Type B pancreatic cell (in vitro differentiated cells): ENCODE results near the gene KLHL3. TPM values are rescaled to one million over a fixed set of nuclear protein-coding genes. Genes with fewer than 3 reads are reported as not detected.
"Not testable (repeated sequence)": the region's sequence is repeated elsewhere in the genome, so short reads cannot be mapped to it uniquely, and the experiment has no call there.

ENCODE experiments used
- DNase-seq: peaks from one replicate; pipeline ENCODE4 v3.0.0; 2021; ENCODE audit warnings: mixed read lengths; ENCODE audit not compliant: unreplicated experiment; ENCODE audit errors: extremely low spot score
- H3K27ac Mint-ChIP-seq: 2 replicates; pipeline ENCODE4 v1.8.0; 2021; ENCODE audit warnings: mild to moderate bottlenecking, mixed read lengths
- H3K27me3 Mint-ChIP-seq: 2 replicates; pipeline ENCODE4 v1.8.0; 2021; ENCODE audit warnings: mixed read lengths
- H3K36me3 Mint-ChIP-seq: 2 replicates; pipeline ENCODE4 v1.8.0; 2021; ENCODE audit warnings: mixed read lengths
- H3K4me1 Mint-ChIP-seq: one replicate; pipeline ENCODE4 v1.8.0; 2021; ENCODE audit warnings: mixed read lengths; ENCODE audit not compliant: unreplicated experiment
- H3K4me3 Mint-ChIP-seq: 2 replicates; pipeline ENCODE4 v1.8.0; 2021; ENCODE audit warnings: mild to moderate bottlenecking, mixed read lengths
- H3K9me3 Mint-ChIP-seq: 2 replicates; pipeline ENCODE4 v1.8.0; 2021; ENCODE audit warnings: mixed read lengths
- total RNA-seq: library from RNA; stranded (reverse); gene quantifications from 2 replicates; pipeline ENCODE4 v1.2.1, GENCODE V29; 2021; ENCODE audit warnings: low replicate concordance
- TF ChIP-seq, protein P1 (sequence below): fragments of 200-600 bp; sonication (generic); conservative IDR thresholded peaks from 2 replicates; pipeline ENCODE4 v1.5.0; 2021; ENCODE audit warnings: antibody characterized with exemption, mild to moderate bottlenecking

KLHL3 gene
- total RNA-seq, 1 donor from 2014 or later: 9.7 TPM

- H3K9me3 Mint-ChIP-seq: peaks cover 11% of the 10 kb centered on the region
- H3K27ac Mint-ChIP-seq: no peak overlapping the region
- TF ChIP-seq, protein P1, sequence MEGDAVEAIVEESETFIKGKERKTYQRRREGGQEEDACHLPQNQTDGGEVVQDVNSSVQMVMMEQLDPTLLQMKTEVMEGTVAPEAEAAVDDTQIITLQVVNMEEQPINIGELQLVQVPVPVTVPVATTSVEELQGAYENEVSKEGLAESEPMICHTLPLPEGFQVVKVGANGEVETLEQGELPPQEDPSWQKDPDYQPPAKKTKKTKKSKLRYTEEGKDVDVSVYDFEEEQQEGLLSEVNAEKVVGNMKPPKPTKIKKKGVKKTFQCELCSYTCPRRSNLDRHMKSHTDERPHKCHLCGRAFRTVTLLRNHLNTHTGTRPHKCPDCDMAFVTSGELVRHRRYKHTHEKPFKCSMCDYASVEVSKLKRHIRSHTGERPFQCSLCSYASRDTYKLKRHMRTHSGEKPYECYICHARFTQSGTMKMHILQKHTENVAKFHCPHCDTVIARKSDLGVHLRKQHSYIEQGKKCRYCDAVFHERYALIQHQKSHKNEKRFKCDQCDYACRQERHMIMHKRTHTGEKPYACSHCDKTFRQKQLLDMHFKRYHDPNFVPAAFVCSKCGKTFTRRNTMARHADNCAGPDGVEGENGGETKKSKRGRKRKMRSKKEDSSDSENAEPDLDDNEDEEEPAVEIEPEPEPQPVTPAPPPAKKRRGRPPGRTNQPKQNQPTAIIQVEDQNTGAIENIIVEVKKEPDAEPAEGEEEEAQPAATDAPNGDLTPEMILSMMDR: no peak
- H3K36me3 Mint-ChIP-seq: peaks cover 6% of the 10 kb centered on the region
- H3K4me1 Mint-ChIP-seq: peaks cover 10% of the 10 kb centered on the region
- H3K27me3 Mint-ChIP-seq: no peaks in the 10 kb centered on the region
- no peak overlapping the region for H3K4me3 Mint-ChIP-seq
- no peak for DNase-seq
Measured at GRCh38 chr5:137647401-137647800, 88.5 kb downstream of the KLHL3 start.

DNA sequence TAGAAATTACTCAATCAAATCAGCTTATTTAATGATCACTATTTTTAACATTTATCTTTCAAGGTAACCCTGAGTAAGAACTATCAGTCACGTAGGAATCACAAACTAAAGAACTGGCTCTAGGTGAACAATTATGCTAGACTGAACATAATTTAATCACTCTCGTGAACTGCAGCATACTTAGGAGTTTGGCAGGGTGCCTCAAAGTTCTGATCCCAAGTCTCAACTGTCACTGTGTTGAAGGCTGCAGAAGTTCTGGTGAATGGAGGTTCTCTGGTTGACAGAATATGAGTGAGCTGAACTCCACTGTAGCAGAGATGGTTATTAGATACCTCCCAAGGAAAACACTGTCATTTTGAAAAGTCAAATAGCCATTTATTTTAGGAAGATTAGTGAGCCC lies 89.1 kb downstream of the KLHL3 start:
- H3K9me3 Mint-ChIP-seq: peaks cover 11% of the 10 kb centered on the region
- peaks cover 6% of the 10 kb centered on the region for H3K36me3 Mint-ChIP-seq
- H3K4me1 Mint-ChIP-seq: peaks cover 10% of the 10 kb centered on the region
- no peak overlapping the region for H3K4me3 Mint-ChIP-seq
- no peaks in the 10 kb centered on the region for H3K27me3 Mint-ChIP-seq
- H3K27ac Mint-ChIP-seq: no peak overlapping the region
- TF ChIP-seq, protein P1: no peak
- DNase-seq: no peak

- peaks cover 11% of the 10 kb centered on the region for H3K9me3 Mint-ChIP-seq
- H3K36me3 Mint-ChIP-seq, H3K27me3 Mint-ChIP-seq, H3K4me1 Mint-ChIP-seq, H3K27ac Mint-ChIP-seq, DNase-seq, H3K4me3 Mint-ChIP-seq: not testable (repeated sequence)
Measured at GRCh38 chr5:137643081-137643480, 92.8 kb downstream of the KLHL3 start.

GRCh38 chr5:137642091-137642490 lies 93.8 kb downstream of the KLHL3 start:
- TF ChIP-seq, protein P1: no peak
- Mint-ChIP-seq H3K36me3 (peaks cover 6% of the 10 kb centered on the region), H3K27me3 (no peaks in the 10 kb centered on the region), H3K9me3 (peaks cover 11% of the 10 kb centered on the region), H3K4me1 (no peaks in the 10 kb centered on the region), H3K27ac (no peak overlapping the region), H3K4me3 (no peak overlapping the region)
- DNase-seq: no peak

DNA sequence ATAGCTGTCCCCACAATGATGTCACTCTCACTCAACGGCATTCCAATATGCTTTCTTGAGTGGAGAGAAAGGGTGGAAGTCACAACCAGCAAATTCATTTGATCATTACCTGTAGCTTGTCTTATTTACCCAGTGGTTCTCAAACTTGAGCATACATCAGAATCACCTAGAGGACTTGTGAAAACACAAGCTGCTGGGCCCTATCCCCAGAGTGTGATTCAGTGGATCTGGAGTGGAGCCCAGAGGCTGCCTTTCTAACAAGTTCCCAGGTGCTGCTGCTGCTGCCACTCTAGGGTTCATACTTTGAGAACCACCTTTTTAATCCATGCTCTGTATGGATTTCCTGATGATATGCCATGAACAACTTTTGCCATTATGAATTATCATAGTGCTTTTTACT lies 94.7 kb downstream of the KLHL3 start:
- peaks cover 3% of the 10 kb centered on the region for H3K36me3 Mint-ChIP-seq
- no peak overlapping the region for H3K27ac Mint-ChIP-seq
- peaks cover 3% of the 10 kb centered on the region for H3K4me1 Mint-ChIP-seq
- no peak for DNase-seq
- H3K27me3 Mint-ChIP-seq: no peaks in the 10 kb centered on the region
- no peak overlapping the region for H3K4me3 Mint-ChIP-seq
- H3K9me3 Mint-ChIP-seq: peaks cover 7% of the 10 kb centered on the region
- TF ChIP-seq, protein P1: no peak

DNA sequence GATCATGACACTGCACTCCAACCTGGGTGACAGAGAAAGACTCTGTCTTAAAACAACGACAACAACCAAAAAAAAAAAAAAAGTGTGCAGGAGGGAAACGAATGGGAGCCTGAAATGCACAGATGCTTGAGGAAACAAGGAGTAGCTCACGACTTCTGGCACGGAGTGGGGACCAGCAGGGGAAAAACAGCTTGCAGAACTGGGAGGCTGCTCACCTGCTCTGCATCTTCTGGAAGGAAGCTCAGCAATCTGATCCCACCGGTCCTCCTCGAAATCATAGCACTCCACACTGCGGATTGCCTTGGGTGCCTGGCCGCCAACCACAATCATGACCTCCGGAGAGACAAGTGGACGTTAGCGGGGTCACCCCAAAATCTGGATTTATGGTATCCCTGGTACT lies 96.2 kb downstream of the KLHL3 start:
- Mint-ChIP-seq H3K4me1 (peaks cover 4% of the 10 kb centered on the region), H3K27me3 (no peaks in the 10 kb centered on the region), H3K36me3 (no peaks in the 10 kb centered on the region), H3K27ac (no peak overlapping the region), H3K9me3 (peaks cover 2% of the 10 kb centered on the region), H3K4me3 (no peak overlapping the region)
- DNase-seq: no peak
- TF ChIP-seq, protein P1: no peak
